ENCODE results near the gene HMGN4. TPM values are rescaled to one million over a fixed set of nuclear protein-coding genes. Genes with fewer than 3 reads are reported as not detected.

Gene HMGN4
- total and polyA plus RNA-seq, 9 of the 15 experiments (the other 6 are each of a cell fraction or from before 2014, with no cell fraction given): 35.4 to 134 (median 94.1) TPM

DNA sequence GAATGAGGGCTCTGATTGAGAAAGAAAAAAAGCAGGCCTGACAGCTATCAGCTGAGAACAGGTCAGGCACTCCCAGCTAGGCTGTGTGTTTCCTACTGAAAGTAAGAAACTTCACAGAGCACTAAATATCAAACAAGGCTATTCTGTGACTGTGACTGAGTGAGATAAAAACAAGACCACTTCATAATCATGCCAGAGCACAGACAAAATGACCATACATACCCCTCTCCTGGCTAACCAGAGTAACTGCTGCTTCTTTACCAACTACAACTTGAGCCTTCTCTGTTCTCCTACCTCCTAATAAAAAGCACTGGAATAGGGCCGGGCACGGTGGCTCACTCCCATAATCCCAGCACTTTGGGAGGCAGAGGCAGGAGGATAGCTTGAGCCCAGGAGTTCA lies 44.9 kb upstream of the HMGN4 start (continued):
- peak; percentile 42 for TF ChIP-seq TEAD4 (IDR thresholded peaks at IDR 0.05; ENCODE audit: low read length)
- no peak for TF ChIP-seq TEAD4 (CRISPR knock-in tag; IDR thresholded peaks at IDR 0.05; ENCODE audit: borderline replicate concordance)
- no peak for TF ChIP-seq BCLAF1 (IDR thresholded peaks at IDR 0.05; ENCODE audit: borderline replicate concordance in 1 of 2, control insufficient read depth in 1 of 2, low read depth in 2 of 2, low read length in 1 of 2)
- no peak for TF ChIP-seq RBM39 (optimal IDR thresholded peaks at IDR 0.05; ENCODE audit: low read depth, low read length)
- TF ChIP-seq SIN3A (IDR thresholded peaks at IDR 0.05; ENCODE audit: borderline replicate concordance in 2 of 2, control insufficient read depth in 1 of 2, low read depth in 2 of 2, low read length in 2 of 2): peak in 1 of 2 experiments; percentile 54; a peak in 1 of 4 replicates
- no peak for TF ChIP-seq HNRNPH1 (optimal IDR thresholded peaks at IDR 0.05; ENCODE audit: low read depth, low read length)
- TF ChIP-seq THAP12 (CRISPR knock-in tag; IDR thresholded peaks at IDR 0.05): no peak
- no peak for TF ChIP-seq GABPB1 (CRISPR knock-in tag; IDR thresholded peaks at IDR 0.05)
- no peak for TF ChIP-seq MEF2D (tag; conservative IDR thresholded peaks at IDR 0.05; ENCODE audit: low read depth)
- no peak for TF ChIP-seq ZNF174 (CRISPR knock-in tag; IDR thresholded peaks at IDR 0.05)
- TF ChIP-seq, protein P1, sequence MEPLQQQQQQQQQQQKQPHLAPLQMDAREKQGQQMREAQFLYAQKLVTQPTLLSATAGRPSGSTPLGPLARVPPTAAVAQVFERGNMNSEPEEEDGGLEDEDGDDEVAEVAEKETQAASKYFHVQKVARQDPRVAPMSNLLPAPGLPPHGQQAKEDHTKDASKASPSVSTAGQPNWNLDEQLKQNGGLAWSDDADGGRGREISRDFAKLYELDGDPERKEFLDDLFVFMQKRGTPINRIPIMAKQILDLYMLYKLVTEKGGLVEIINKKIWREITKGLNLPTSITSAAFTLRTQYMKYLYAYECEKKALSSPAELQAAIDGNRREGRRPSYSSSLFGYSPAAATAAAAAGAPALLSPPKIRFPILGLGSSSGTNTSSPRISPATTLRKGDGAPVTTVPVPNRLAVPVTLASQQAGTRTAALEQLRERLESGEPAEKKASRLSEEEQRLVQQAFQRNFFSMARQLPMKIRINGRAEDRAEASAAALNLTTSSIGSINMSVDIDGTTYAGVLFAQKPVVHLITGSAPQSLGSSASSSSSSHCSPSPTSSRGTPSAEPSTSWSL (CRISPR knock-in tag; IDR thresholded peaks at IDR 0.05; ENCODE audit: borderline replicate concordance): no peak
- TF ChIP-seq, protein P2, sequence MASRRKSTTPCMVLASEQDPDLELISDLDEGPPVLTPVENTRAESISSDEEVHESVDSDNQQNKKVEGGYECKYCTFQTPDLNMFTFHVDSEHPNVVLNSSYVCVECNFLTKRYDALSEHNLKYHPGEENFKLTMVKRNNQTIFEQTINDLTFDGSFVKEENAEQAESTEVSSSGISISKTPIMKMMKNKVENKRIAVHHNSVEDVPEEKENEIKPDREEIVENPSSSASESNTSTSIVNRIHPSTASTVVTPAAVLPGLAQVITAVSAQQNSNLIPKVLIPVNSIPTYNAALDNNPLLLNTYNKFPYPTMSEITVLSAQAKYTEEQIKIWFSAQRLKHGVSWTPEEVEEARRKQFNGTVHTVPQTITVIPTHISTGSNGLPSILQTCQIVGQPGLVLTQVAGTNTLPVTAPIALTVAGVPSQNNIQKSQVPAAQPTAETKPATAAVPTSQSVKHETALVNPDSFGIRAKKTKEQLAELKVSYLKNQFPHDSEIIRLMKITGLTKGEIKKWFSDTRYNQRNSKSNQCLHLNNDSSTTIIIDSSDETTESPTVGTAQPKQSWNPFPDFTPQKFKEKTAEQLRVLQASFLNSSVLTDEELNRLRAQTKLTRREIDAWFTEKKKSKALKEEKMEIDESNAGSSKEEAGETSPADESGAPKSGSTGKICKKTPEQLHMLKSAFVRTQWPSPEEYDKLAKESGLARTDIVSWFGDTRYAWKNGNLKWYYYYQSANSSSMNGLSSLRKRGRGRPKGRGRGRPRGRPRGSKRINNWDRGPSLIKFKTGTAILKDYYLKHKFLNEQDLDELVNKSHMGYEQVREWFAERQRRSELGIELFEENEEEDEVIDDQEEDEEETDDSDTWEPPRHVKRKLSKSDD (conservative IDR thresholded peaks at IDR 0.05; ENCODE audit: low read length): no peak
- no peak for TF ChIP-seq SP2 (IDR thresholded peaks at IDR 0.05; ENCODE audit: extremely low read depth, low read depth, low read length, poor library complexity, severe bottlenecking)
- no peak for TF ChIP-seq POLR2H (tag; IDR thresholded peaks at IDR 0.05; ENCODE audit: low read depth)
- TF ChIP-seq NCOR1 (IDR thresholded peaks at IDR 0.05): peak; percentile 51; the same call in 1 of the 2 replicates
- TF ChIP-seq ZFP36 (IDR thresholded peaks at IDR 0.05; ENCODE audit: low read depth, low read length, partially characterized antibody): peak; percentile 62
- no peak for TF ChIP-seq LARP7 (IDR thresholded peaks at IDR 0.05)

Data from K562 (cell line).